Measurements from ENCODE around the gene PSEN1.

The PSEN1 gene

GRCh38 chr14:73255693-73256225 is 119.5 kb downstream of the PSEN1 start:
- DNase-seq: no peak

GRCh38 chr14:73258076-73258475 is 121.8 kb downstream of the PSEN1 start:
- DNase-seq: no peak

- no peak for DNase-seq
Measured at GRCh38 chr14:73258845-73259611, 122.7 kb downstream of the PSEN1 start.

- no peak for DNase-seq
Measured at GRCh38 chr14:73259837-73260236, 123.5 kb downstream of the PSEN1 start.

GRCh38 chr14:73260574-73260973 is 124.3 kb downstream of the PSEN1 start:
- no peak for DNase-seq

- DNase-seq: no peak
Measured at GRCh38 chr14:73261075-73261474, 124.8 kb downstream of the PSEN1 start.

GRCh38 chr14:73261520-73262426 is 125.5 kb downstream of the PSEN1 start:
- DNase-seq: no peak

GRCh38 chr14:73262427-73263183 is 126.3 kb downstream of the PSEN1 start:
- no peak for DNase-seq

GRCh38 chr14:73263606-73264005 is 127.3 kb downstream of the PSEN1 start:
- peak; percentile 9 for DNase-seq

GRCh38 chr14:73264080-73264884 is 128.0 kb downstream of the PSEN1 start:
- no peak for DNase-seq

- DNase-seq: no peak
Measured at GRCh38 chr14:73264885-73265720, 128.8 kb downstream of the PSEN1 start.

- DNase-seq: no peak
Measured at GRCh38 chr14:73265721-73266046, 129.4 kb downstream of the PSEN1 start.

- DNase-seq: no peak
Measured at GRCh38 chr14:73266317-73266716, 130.0 kb downstream of the PSEN1 start.

- no peak for DNase-seq
Measured at GRCh38 chr14:73267474-73267873, 131.2 kb downstream of the PSEN1 start.

- no peak for DNase-seq
Measured at GRCh38 chr14:73269729-73270531, 133.6 kb downstream of the PSEN1 start.

- no peak for DNase-seq
Measured at GRCh38 chr14:73272393-73272792, 136.1 kb downstream of the PSEN1 start.
